NCI-H510A treated with DMSO at 0.1 percent for 48 hours (cell line): Measurements from ENCODE around the gene U2AF2.

Source experiments
- DNase-seq: peaks from one replicate; lab custom pipeline; 2025; lab: John Stamatoyannopoulos, UW

Gene U2AF2

GRCh38 chr19:55676383-55676782 is 21.5 kb downstream of the U2AF2 start:
- no peak for DNase-seq

GRCh38 chr19:55676889-55677505 is 22.2 kb downstream of the U2AF2 start:
- DNase-seq = no peak

GRCh38 chr19:55677572-55678028 is 22.8 kb downstream of the U2AF2 start:
- DNase-seq = no peak

- no peak for DNase-seq
These were observed 23.4 kb downstream of the U2AF2 start for GRCh38 chr19:55678121-55678671.

- no peak for DNase-seq
These were observed 24.8 kb downstream of the U2AF2 start for GRCh38 chr19:55679343-55680257.

GRCh38 chr19:55680339-55681130 is 25.7 kb downstream of the U2AF2 start:
- DNase-seq = no peak

- DNase-seq = no peak
These were observed 26.6 kb downstream of the U2AF2 start for GRCh38 chr19:55681131-55682092.

GRCh38 chr19:55683449-55684261 is 28.8 kb downstream of the U2AF2 start:
- no peak for DNase-seq

- DNase-seq = no peak
These were observed 30.3 kb downstream of the U2AF2 start for GRCh38 chr19:55684946-55685681.

- DNase-seq = no peak
These were observed 30.9 kb downstream of the U2AF2 start for GRCh38 chr19:55685776-55686175.

GRCh38 chr19:55686311-55687050 is 31.6 kb downstream of the U2AF2 start:
- no peak for DNase-seq

- DNase-seq = no peak
These were observed 32.7 kb downstream of the U2AF2 start for GRCh38 chr19:55687281-55688201.

GRCh38 chr19:55688422-55689218 is 33.8 kb downstream of the U2AF2 start:
- DNase-seq = peak; percentile 29

- no peak for DNase-seq
These were observed 34.7 kb downstream of the U2AF2 start for GRCh38 chr19:55689411-55690108.

GRCh38 chr19:55690109-55690768 is 35.4 kb downstream of the U2AF2 start:
- DNase-seq = no peak
